HG03103 (cell line): ENCODE results near the gene SLC4A11.
"Not testable (repeated sequence)": the region's sequence is repeated elsewhere in the genome, so short reads cannot be mapped to it uniquely, and the experiment has no call there.

ENCODE experiments used
- ATAC-seq: cut with Tn5 transposase; IDR thresholded peaks from one replicate; pipeline ENCODE4 v1.9.1; 2021; ENCODE audit warnings: low read depth; ENCODE audit not compliant: unreplicated experiment

Gene SLC4A11

DNA sequence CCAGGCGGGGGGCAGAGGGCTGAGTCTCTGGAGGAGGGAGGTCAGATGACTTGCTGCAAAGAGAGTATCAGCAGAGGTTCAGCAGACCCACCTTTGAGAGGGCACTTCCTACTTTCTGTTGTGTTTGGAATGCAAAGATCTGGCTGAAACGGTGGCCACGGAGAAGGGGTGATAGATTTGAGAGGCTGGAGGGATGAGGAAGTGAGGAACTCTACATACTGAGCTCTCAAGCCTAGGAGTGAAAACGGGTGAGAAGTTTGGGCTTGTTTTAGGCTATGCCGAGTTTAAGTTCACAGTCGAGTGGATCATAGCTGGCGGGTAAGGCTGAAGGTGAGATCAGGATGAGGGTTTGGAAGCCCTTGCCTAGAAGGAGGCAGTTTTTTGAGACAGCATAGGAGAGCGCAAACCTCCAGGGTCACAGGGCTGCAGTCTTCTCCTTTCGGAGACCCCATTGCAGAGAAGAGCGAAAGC lies 30.2 kb downstream of the SLC4A11 start:
- no peak for ATAC-seq

DNA sequence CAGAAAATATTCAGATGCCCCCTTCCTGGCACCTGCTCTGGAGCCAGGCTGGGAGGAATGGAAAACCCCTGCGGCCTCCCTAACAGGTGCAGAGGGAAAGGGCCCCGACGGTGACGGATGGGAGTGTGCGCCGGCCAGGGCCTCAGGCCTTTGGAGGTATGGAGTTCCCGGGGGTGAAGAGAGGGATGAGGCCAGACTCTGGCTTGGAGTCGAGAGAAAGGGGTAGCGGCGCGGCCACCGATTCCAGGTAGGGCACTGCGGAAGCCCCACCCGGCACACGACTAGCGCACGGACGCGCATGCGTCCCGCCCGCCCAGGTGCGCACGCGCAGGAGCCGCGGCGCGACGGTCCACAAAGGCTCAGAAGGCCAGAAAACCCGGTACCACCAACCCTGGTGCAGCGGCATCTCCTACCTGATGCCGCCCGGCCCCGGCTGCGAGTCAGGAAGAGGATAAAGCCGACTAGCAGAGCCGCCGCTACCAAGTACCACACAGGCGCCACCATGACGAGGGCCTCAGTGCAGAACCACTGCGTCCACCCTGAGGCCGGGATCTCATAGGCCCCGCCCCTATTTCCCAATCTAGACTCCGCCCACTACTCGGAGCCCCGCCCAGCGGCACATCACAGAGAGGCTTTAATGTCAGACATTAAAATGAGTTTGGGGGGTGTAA lies 34.7 kb downstream of the SLC4A11 start, which contains the start of gene DDRGK1:
TSS of gene DDRGK1 (minus strand) at position 559 of the 671 bp plus-strand sequence. CDS start at position 504, 55 bp downstream.
- peak; percentile 74 for ATAC-seq

DNA sequence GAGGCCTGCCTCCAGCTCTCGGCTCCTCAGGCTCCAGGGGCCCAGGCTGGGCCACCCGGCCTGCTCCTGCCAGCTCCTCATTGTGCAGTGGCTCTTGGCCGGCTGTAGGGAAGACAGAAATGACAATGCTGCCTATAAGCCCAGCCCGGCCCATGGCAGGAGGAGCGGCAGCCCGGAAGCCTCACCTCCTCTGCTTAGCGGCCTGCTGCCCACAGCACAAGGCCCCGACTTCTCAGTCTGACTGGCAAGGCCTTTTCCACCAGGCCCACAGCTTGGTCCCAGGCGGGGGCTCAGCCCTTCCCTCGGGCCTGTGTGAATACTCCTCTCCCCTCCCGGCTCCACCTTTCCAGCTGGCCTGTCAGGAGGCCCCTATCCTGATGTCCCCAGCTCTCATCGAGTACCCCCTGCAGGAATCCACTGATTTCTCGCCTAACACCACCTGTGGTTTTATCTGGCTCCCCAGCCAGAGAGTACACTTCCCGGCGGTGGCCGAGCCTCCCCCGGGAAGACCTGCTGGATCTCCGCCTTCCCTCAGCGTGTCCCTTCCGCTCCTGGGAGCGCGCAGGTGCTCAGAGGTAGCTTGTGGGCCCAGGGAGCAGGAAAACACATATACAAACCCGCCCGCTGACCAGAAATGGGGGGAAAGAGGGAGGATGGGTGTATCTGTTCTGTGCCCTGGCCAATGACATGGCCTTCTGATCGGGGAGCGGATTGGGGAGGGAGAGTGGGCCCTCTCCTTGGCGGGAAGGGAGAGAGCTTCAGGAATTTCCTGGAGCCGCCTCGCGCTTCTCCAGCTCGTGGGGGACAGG lies 35.5 kb downstream of the SLC4A11 start:
- ATAC-seq = peak; percentile 19

DNA sequence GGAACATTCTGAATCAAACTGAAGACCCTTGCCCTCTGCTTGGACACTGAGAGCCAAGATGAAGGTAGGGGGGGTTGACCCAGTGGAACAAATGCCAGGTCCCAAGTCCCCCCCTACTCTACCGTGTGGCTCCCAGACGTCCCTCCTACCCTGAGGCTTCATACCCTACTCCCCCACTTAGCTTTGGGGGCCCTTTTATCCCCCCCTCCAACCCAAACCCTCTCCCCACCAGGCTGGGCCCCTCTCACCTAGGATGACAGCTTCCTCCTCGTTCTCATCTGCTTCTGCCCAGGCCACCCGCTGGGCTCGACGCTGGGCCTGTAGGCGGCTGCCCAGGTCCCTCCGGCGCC lies 36.0 kb downstream of the SLC4A11 start:
- ATAC-seq = no peak

DNA sequence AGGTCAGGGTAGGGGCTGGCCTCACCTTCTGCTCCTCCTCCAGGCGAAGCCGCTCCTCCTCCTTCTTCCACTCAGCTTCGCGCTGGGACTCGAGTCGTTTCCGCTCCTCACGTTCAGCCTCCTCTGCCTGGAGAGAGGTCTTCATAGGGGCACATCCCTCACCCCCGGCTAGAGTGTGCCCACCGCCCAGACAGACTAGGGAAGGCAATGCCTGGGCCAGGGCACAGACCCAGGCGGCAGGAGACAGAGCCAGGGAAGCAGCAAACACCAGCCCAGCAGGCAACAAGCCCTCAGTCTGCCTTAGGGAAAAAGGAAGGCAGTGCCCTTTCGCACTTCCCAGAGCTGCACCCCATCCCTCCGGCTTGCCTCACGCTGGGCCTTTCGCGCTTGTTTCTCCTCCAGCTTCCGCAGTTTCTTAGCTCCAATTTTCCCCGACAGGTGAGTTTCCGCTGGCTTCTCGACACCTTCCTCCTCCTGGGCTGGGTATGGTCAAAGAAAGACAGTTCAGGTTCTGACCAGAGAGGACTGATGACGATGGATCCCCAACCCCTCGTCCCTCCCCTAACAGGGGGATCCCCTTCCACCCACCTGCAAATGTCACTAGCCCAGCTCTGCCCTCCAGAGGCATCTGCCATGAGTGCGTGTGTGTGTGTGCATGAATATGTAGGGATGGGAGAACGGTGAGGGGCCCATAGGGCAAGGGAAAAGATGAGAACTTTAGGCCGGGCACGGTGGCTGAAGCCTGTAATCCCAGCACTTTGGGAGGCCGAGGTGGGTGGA lies 38.8 kb downstream of the SLC4A11 start:
- no peak for ATAC-seq

DNA sequence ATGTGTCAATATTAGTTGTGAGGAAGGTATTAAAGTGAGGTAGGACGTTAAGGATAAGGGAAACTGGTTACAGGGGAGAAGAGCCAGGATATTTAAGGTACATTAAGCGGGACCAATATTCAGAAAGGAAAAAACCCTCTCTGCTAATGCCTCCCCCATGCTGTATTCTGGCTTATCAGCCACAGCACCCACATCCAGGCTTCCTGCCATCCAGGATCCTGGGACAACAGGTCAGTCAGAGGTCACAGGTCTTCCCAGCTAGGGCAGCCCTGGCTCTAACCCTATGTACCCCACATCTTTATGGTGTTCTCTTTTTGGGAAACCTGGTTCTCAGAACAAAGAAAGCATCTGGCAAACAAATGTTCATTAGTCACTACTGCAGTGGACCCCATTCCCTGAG lies 39.8 kb downstream of the SLC4A11 start:
- no peak for ATAC-seq

DNA sequence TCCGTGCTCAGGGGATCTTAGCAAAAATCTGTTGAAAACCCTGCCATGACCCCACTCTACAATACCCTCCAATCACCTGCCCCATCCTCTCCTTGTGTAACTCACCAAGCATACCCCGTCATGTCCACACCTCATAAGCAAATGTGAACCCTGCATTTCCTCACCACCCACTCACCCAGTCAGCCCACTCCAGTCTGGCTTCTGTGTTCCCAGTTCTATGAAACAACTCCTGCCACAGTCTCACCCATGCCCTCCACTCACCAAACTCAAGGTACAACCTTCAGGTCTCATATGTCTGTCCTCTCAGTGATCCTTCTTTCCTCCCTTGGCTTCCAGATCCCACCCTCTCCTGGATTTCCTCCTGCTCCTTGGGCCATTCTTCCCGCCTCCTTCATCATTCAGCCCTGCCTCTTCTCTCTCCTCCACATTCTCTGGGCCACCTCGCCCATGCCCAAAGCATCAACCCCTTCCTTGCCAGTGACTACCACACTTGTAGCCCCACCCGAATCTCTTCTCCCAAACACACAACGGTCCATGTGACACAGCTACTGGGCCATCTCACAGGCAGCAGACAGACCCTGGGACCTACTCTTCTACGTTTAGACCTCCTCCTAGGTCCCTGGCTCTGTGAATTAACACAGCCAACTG lies 43.3 kb downstream of the SLC4A11 start:
- ATAC-seq = no peak

DNA sequence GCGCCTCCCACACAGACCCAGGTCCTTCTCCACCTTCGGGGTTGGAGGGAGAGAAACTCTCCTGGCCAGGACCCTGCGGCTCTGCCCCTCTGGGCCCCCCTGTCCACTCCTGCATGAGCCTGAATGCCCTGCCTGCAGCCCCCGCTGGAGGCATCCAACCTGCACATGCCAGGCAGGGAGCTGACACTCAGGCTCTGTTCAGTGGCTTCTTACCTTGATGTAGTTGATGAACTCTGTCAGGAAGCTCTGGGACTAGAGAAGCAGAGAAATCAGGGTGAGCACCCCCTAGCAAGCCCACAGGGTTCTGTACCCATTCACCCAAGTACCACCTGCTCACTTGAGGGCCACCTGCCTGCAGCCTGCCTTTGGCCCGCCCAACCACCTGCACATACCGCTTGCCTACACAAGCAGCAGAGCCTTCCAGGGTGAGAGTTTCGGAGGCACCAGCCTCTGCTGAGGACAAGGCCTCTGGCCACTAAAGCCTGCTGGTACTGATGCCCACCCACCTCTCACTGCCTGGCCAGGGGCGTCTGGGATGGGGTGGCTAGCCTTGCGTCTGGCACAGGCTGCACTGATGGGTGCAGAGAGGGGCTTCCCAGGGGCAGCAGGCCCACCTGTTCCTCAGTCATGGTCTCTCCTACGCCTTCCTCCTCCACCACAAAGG lies 44.2 kb downstream of the SLC4A11 start:
- ATAC-seq = no peak

DNA sequence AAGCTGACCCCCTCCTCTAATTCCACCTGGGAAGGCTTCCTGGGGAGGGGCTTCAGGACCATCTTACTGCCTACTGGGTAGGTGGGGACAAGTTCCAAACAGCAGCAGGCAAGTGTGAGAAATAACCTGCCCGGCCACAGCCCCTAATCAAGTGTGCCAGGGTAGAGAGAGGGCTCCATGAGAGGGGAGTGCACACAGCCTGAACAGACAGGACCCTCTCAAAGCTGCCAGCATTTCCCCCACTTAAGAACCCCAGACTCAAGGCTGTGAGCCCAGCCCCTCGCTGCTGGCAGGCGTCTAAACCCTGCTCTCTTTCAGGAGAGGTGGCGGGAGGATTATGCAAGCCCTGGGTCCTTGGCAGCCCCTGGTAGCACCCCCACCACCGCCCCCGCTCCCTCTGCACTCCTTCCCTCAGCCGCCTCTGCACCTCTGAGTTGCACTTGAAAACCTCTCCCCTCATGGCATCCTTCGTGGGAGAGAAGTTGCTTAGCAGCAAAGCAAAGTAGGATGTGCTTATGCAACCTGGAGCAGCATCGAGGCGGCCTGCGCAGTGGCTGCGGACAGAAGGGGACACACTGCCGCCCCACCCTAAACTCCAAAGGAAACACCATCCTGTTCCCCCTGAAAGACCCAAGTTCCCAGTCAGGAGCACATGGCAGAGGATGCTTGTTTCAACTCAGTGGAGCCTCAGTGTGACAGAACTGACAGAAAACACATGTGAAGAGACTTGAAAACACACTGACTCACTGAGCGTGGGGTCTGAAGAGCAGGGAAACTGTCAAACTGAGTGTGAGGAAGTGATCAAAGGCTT lies 45.0 kb downstream of the SLC4A11 start:
- ATAC-seq = no peak

DNA sequence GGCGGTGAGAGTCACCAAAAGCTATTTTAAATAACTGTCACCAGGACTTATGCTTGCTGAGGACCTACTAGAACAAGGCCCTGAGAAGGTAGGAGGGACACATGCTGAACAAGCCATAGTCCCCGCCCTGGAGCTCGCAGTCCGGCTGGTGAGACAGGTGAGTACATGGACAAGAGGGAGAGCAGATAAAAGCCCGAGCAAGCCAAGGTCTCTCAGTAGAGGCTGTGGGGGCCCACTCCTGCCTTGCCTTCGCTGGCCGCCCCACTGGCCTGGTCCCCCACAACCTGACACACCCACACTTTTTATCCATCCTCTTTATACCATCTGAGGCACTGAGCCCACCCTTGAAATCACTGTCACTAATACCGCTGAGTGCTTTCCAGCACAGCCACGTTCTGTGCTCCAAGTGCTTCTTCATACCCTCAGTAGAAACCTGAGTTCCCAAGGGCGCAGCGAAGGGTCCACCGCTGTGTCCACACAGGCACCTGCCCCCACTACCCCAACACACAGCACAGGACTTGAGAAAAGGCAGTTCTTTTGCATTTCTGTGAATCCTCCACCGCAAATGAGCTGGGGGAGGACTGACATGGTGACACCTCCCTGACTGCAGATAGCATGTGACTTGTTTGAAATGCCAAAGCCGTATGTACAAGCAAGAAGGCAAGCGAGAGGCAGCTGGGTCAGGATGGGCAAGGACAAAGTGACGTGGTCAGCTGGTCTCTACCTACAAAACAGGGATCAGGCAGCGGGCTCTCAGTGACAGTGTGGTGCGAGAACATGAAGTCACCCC lies 46.6 kb downstream of the SLC4A11 start:
- ATAC-seq = no peak

DNA sequence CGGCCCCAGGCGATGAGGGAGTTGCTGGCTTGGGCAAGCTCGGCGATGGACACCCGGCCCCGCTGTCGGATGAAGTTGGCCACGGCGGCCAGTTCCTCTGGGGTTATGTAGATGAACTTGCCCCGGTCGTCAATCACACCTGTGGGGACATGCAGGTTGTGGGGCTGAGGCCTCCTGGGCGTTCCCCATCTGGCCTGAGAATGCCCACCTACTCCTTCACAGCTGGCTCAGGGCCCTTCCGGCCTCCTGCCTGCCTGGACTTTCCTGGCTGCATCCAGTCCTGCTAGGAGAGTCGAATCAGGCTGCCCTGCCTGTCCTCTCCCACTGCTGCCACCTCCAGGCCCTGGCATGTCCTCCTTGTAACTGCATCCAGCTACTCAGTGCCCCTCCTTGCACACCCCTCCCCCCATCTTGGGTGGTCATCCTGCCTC lies 48.3 kb downstream of the SLC4A11 start:
- no peak for ATAC-seq

DNA sequence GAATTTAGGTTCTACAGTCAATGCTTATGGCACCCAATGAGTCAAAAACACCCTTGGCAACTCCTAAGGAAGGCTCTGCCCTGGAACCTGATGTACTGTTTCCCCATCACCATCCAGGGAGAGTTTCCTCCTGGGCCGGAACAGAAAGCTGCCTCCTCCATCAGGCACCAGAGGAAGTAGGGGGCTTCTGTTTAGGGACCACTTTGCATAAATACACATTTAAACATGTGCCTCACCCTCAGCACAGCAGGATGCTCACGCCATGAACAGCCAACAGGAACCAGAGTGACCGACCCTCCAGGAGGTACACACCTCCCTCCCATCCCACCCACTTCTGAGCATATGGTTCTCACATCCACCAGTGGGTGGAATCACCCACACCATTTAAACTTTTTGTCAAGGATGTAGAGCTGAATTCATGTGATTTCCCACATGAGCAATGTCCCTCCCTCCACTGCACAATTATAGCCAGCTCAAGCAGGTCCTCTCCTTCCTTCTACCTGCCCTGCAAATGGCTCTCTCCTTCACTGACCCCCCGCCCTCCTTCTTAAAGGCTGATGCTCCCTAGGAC lies 49.3 kb downstream of the SLC4A11 start:
- ATAC-seq = no peak

DNA sequence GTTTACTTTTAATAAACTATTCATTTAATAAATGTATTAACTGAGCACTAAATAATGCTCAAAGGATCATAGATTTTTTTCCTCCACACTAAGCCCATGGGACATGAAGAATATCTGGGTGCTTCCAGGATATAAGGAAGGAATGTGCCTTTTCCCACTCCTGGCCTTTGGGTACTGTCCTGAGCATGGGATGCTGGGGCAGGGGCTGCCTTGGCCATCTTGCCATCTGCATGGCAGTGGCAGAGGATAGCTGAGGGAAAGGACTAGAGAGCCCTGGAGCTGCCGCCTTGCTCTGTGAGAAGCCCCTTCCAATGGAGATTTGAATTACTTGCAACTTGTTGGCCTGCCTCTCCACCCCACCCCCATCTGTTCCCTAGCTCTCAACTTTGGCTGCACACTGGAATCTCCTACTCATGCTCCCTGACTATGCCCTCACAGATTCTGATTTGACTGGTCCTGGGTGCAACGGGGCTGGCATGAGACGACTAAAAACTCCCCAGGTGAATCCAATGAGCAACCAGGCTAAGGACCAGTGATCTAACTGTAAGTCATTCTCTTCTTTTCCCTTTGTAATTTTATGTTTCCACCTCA lies 50.1 kb downstream of the SLC4A11 start:
- ATAC-seq = no peak

DNA sequence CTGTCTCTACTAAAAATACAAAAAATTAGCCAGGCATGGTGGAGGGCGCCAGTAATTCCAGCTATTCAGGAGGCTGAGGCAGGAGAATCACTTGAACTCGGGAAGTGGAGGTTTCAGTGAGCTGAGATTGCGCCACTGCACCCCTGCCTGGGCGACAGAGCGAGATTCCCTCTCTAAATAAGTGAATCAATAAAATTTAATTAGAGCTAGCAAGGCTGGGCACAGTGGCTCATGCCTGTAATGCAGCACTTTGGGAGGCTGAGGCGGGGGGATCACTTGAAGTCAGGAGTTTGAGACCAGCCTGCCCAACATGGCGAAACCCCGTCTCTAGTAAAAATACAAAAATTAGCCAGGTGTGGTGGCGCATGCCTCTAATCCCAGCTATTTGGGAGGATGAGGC lies 51.1 kb downstream of the SLC4A11 start:
- ATAC-seq = not testable (repeated sequence)

DNA sequence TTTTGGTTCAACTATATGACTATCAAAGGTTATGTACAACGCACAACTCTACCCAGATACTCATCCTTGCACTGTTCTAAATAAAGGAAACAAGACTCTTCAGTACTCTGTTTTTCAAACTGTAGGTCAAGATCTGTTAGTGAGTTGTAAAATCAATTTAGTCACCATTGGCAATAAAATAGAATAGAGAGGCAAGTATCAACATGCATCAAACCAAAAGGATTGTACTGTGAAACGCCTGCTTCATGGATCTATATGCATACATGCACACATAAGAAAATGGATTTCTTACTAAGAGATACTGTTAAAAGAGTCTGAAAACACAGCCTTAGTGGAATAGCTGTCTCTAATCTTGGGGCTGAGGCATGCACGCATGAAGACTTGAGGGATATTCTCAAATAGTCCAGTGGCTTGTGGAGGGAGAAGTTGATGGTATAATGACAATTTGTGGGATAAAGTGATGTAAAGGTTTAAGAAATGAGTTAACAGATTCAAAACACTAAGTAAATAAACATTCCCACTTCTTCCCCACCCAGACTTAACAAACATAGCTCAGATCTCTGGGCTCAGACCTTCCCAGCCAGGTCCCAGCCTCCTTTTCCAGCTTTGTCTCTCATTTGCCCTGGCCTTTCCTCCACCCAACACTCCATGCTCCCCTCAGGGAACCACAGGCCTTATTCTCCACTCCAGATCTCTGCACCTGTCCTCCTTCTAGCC lies 54.9 kb downstream of the SLC4A11 start:
- ATAC-seq = no peak

DNA sequence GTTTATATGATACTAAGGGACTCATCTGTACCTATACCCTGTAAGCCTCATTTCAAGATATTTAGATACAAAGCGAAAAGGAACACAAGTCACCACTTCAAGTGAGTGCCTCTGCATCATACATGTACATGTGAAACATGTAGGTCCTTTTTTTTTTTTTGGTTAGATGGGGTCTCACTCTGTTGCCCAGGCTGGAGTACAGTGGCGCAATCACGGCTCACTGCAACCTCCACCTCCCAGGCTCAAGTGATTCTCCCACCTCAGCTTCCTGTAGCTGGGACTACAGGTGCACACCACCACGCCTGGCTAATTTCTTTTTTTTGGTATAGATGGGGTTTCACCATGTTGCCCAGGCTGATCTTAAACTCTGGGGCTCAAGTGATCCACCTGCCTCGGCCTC lies 56.6 kb downstream of the SLC4A11 start:
- not testable (repeated sequence) for ATAC-seq

DNA sequence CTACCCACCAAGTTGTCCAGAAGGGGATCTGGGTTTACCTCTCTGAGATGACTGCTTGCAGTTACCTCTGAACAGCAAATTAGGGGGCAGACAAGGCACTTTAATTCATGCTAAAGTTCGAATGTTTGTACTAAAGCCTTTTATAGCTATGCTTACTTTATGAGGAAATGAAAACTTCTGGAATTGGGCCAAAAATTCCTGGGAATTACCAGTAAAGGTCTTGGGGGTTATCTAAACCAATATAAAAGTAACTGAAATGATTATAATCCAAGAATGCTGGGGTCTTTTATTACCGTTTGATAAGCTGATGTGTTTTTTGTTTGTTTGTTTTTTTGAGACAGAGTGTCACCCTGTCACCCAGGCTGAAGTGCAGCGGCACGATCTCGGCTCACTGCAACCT lies 57.7 kb downstream of the SLC4A11 start:
- no peak for ATAC-seq
